Liver (tissue), 9 donors: ENCODE data around the gene SLC27A6. TPM values are rescaled to one million over a fixed set of nuclear protein-coding genes. Genes with fewer than 3 reads are reported as not detected.

Experiments used
- DNase-seq: peaks from one replicate; pipeline ENCODE4 v3.0.0-alpha.2; 2017; ENCODE audit warnings: low spot score
- H3K27ac ChIP-seq, 2 donors: one replicate each; pipeline ENCODE4 v1.7.0; 2013; ENCODE audit warnings: inconsistent platforms in 2 of 2, low read length in 2 of 2, control low read depth in 1 of 2, low read depth in 1 of 2, mild to moderate bottlenecking in 1 of 2
- H3K27me3 ChIP-seq, 4 donors: one replicate each; pipeline versions ENCODE4 v1.6.1 to v1.7.0; 2013; ENCODE audit warnings: low read length in 3 of 4, inconsistent platforms in 1 of 4, mild to moderate bottlenecking in 1 of 4, moderate library complexity in 1 of 4; ENCODE audit not compliant: control insufficient read depth in 4 of 4, insufficient read depth in 4 of 4
- H3K36me3 ChIP-seq, 4 donors: one replicate each; pipeline versions ENCODE4 v1.6.1 to v1.7.0; 2013; ENCODE audit warnings: low read length in 3 of 4, mild to moderate bottlenecking in 3 of 4, low read depth in 1 of 4, moderate library complexity in 1 of 4; ENCODE audit not compliant: control insufficient read depth in 4 of 4, insufficient read depth in 3 of 4
- H3K4me1 ChIP-seq, 4 donors: one replicate each; pipeline versions ENCODE4 v1.6.1 to v1.7.0; 2013; ENCODE audit warnings: low read length in 3 of 4, mild to moderate bottlenecking in 3 of 4, moderate library complexity in 1 of 4; ENCODE audit not compliant: control insufficient read depth in 4 of 4, insufficient read depth in 4 of 4
- H3K4me3 ChIP-seq, 3 donors: one replicate each; pipeline versions ENCODE4 v1.6.1 to v1.7.0; 2013; ENCODE audit warnings: low read length in 3 of 3, control low read depth in 1 of 3, low read depth in 1 of 3, mild to moderate bottlenecking in 1 of 3
- H3K9ac ChIP-seq, 2 donors: one replicate each; pipeline ENCODE4 v1.7.0; 2013; ENCODE audit warnings: low read length in 2 of 2, mild to moderate bottlenecking in 2 of 2, moderate library complexity in 2 of 2, control low read depth in 1 of 2, low read depth in 1 of 2
- H3K9me3 ChIP-seq, 4 donors: one replicate each; pipeline versions ENCODE4 v1.6.1 to v1.7.0; 2013; ENCODE audit warnings: low read length in 3 of 4; ENCODE audit not compliant: control insufficient read depth in 4 of 4
- ATF3 ChIP-seq: IDR thresholded peaks from 2 replicates; pipeline ENCODE4 v1.6.1; 2016; ENCODE audit warnings: antibody characterized with exemption
- CTCF ChIP-seq: fragments of 150-350 bp; IDR thresholded peaks from 2 replicates; pipeline ENCODE4 v1.5.1; 2017; ENCODE audit warnings: improper control_type of control experiment, low read depth, low read length; ENCODE audit not compliant: missing input control
- EGR1 ChIP-seq, 2 donors: IDR thresholded peaks; 2 replicates each; pipeline ENCODE4 v1.6.1; 2016 to 2018; ENCODE audit warnings: antibody characterized with exemption in 2 of 2, low read depth in 2 of 2
- FOXA1 ChIP-seq: IDR thresholded peaks from 2 replicates; pipeline ENCODE4 v1.6.1; 2016; ENCODE audit warnings: antibody characterized with exemption
- FOXA2 ChIP-seq: IDR thresholded peaks from 2 replicates; pipeline ENCODE4 v1.6.1; 2016; ENCODE audit warnings: antibody characterized with exemption
- GABPA ChIP-seq, 2 donors: IDR thresholded peaks in 1 of 2; conservative IDR thresholded peaks in 1 of 2; 2 replicates each; pipeline ENCODE4 v1.6.1; 2016; ENCODE audit warnings: antibody characterized with exemption in 2 of 2, mild to moderate bottlenecking in 1 of 2, moderate library complexity in 1 of 2
- HNF4A ChIP-seq, 2 donors: conservative IDR thresholded peaks; 2 replicates each; pipeline ENCODE4 v1.6.1; 2016; ENCODE audit warnings: antibody characterized with exemption in 2 of 2, mild to moderate bottlenecking in 2 of 2
- HNF4G ChIP-seq: IDR thresholded peaks from 2 replicates; pipeline ENCODE4 v1.6.1; 2016; ENCODE audit warnings: antibody characterized with exemption
- JUND ChIP-seq, 2 donors: IDR thresholded peaks; 2 replicates each; pipeline ENCODE4 v1.6.1; 2016; ENCODE audit warnings: antibody characterized with exemption in 2 of 2
- MAX ChIP-seq: IDR thresholded peaks from 2 replicates; pipeline ENCODE4 v1.6.1; 2016; ENCODE audit warnings: antibody characterized with exemption
- NR2F2 ChIP-seq: IDR thresholded peaks from 2 replicates; pipeline ENCODE4 v1.6.1; 2016; ENCODE audit warnings: antibody characterized with exemption
- RAD21 ChIP-seq, 2 donors: IDR thresholded peaks; 2 replicates each; pipeline ENCODE4 v1.6.1; 2016; ENCODE audit warnings: antibody characterized with exemption in 2 of 2, mild to moderate bottlenecking in 2 of 2
- REST ChIP-seq: IDR thresholded peaks from 2 replicates; pipeline ENCODE4 v1.6.1; 2016; ENCODE audit warnings: antibody characterized with exemption, mild to moderate bottlenecking
- RXRA ChIP-seq, 2 donors: IDR thresholded peaks; 2 replicates each; pipeline ENCODE4 v1.6.1; 2017 to 2018; ENCODE audit warnings: antibody characterized with exemption in 2 of 2, mild to moderate bottlenecking in 1 of 2
- SP1 ChIP-seq: IDR thresholded peaks from 2 replicates; pipeline ENCODE4 v1.6.1; 2018; ENCODE audit warnings: antibody characterized with exemption, mild to moderate bottlenecking
- TAF1 ChIP-seq: conservative IDR thresholded peaks from 2 replicates; pipeline ENCODE4 v1.6.1; 2016; ENCODE audit warnings: antibody characterized with exemption, mild to moderate bottlenecking
- YY1 ChIP-seq: IDR thresholded peaks from 2 replicates; pipeline ENCODE4 v1.6.1; 2016; ENCODE audit warnings: antibody characterized with exemption, mild to moderate bottlenecking
- ZBTB33 ChIP-seq: IDR thresholded peaks from 2 replicates; pipeline ENCODE4 v1.6.1; 2016; ENCODE audit warnings: antibody characterized with exemption
- WGBS: extraction: QIAGEN DNeasy Blood & Tissue Kit; methylation state at CpG from one replicate; pipeline ENCODE4 v1.1.7; 2013; 5-methylcytosine and 5-hydroxymethylcytosine counted together
- polyA plus RNA-seq, 2 donors: library from polyadenylated mRNA; stranded (reverse) in 1 of 2; unstranded in 1 of 2; fragments of 200-250 nt in 1 of 2; fragments of >200 nt in 1 of 2; fragmentation: Nextera tagmentation in 1 of 2; extraction: Ambion mirVana in 1 of 2; gene quantifications; one replicate each; pipeline versions ENCODE4 v1.2.1 to v1.2.3, GENCODE V29; 2013 to 2015
- total RNA-seq, 2 donors: library from RNA; depleted of rRNA; stranded (reverse); fragments of >200 nt; gene quantifications; one replicate each; pipeline ENCODE4 v1.2.3, GENCODE V29; 2014
- donor health status: healthy.
- donor health status: healthy.
- donor health status: healthy.
- donor health status: healthy.
- donor health status: healthy.

Gene SLC27A6
- total and polyA plus RNA-seq, 4 donors = 0.05 TPM; not detected in 3

GRCh38 chr5:129042306-129042705 is 77.0 kb downstream of the SLC27A6 start:
- Histone ChIP-seq H3K27me3 (peaks cover 0 to 2% (median 0%) of the 10 kb centered on the region in 4 donors), H3K36me3 (no peaks in the 10 kb centered on the region), H3K9me3 (peaks cover 0 to 8% (median 2%) of the 10 kb centered on the region in 4 donors), H3K4me3 (no peak overlapping the region), H3K4me1 (no peaks in the 10 kb centered on the region), H3K27ac (no peak overlapping the region), H3K9ac (no peak overlapping the region)
- TF ChIP-seq FOXA2 = no peak
- TF ChIP-seq RAD21 (IDR thresholded peaks at IDR 0.05) = no peak
- no peak for TF ChIP-seq RXRA (IDR thresholded peaks at IDR 0.05)
- TF ChIP-seq ZBTB33 = no peak
- no peak for TF ChIP-seq YY1
- TF ChIP-seq ATF3 = no peak
- TF ChIP-seq FOXA1 = no peak
- no peak for TF ChIP-seq NR2F2
- TF ChIP-seq TAF1 = no peak
- no peak for TF ChIP-seq HNF4G
- TF ChIP-seq CTCF = no peak
- TF ChIP-seq SP1 = no peak
- no peak for TF ChIP-seq REST
- TF ChIP-seq HNF4A (conservative IDR thresholded peaks at IDR 0.05) = no peak
- TF ChIP-seq JUND (IDR thresholded peaks at IDR 0.05) = no peak
- TF ChIP-seq GABPA (IDR thresholded peaks at IDR 0.05 in 1 of 2, conservative IDR thresholded peaks at IDR 0.05 in 1 of 2) = no peak
- no peak for DNase-seq
- 84% methylated on average over 4 of the region's 4 CpGs for WGBS

GRCh38 chr5:129043894-129044293 is 78.6 kb downstream of the SLC27A6 start:
- H3K27me3 ChIP-seq = peaks cover 0 to 2% (median 0%) of the 10 kb centered on the region in 4 donors
- WGBS = 38% methylated on average over 1 of the region's 1 CpG
- H3K36me3 ChIP-seq = no peaks in the 10 kb centered on the region
- H3K27ac ChIP-seq = no peak overlapping the region
- peaks cover 0 to 8% (median 2%) of the 10 kb centered on the region in 4 donors for H3K9me3 ChIP-seq
- no peaks in the 10 kb centered on the region for H3K4me1 ChIP-seq
- no peak overlapping the region for H3K4me3 ChIP-seq
- no peak for DNase-seq
- no peak overlapping the region for H3K9ac ChIP-seq
- TF ChIP-seq FOXA2 = no peak
- no peak for TF ChIP-seq TAF1
- TF ChIP-seq EGR1 (IDR thresholded peaks at IDR 0.05; ENCODE audit: low read depth in 2 of 2) = no peak
- TF ChIP-seq MAX = no peak
- TF ChIP-seq ATF3 = no peak
- no peak for TF ChIP-seq GABPA (IDR thresholded peaks at IDR 0.05 in 1 of 2, conservative IDR thresholded peaks at IDR 0.05 in 1 of 2)
- TF ChIP-seq JUND (IDR thresholded peaks at IDR 0.05) = no peak
- TF ChIP-seq SP1 = no peak
- TF ChIP-seq YY1 = no peak
- TF ChIP-seq FOXA1 = no peak
- no peak for TF ChIP-seq RXRA (IDR thresholded peaks at IDR 0.05)
- no peak for TF ChIP-seq CTCF
- TF ChIP-seq ZBTB33 = no peak
- TF ChIP-seq HNF4G = no peak
